GM23338 (cell line): Measurements from ENCODE around the gene BDH1. TPM values are rescaled to one million over a fixed set of nuclear protein-coding genes. Genes with fewer than 3 reads are reported as not detected.

Experiments used
- ATAC-seq: fragments of 200-7000 bp; cut with Tn5 transposase; 3 replicates; pipeline ENCODE4 v1.9.1; 2020
- DNase-seq: peaks from one replicate; pipeline ENCODE4 v3.0.0-alpha.2; 2015; ENCODE audit warnings: low spot score
- H2AFZ ChIP-seq: fragments of 200-600 bp; sonication (generic); 2 replicates; pipeline ENCODE4 v1.8.0; 2016; ENCODE audit warnings: antibody characterized with exemption, mild to moderate bottlenecking, moderate library complexity
- H3F3A ChIP-seq: fragments of 200-600 bp; sonication (generic); replicated peaks from 2 replicates; pipeline ENCODE4 v1.8.0; 2017; ENCODE audit warnings: antibody characterized with exemption, mixed run types, low read depth
- H3K27ac ChIP-seq: fragments of 200-600 bp; sonication (generic); 2 replicates; pipeline ENCODE4 v1.6.1; 2016; ENCODE audit warnings: low read depth
- H3K27me3 ChIP-seq: fragments of 200-600 bp; sonication (generic); 2 replicates; pipeline ENCODE4 v1.8.0; 2016; ENCODE audit warnings: mild to moderate bottlenecking, mixed run types, moderate library complexity; ENCODE audit not compliant: insufficient read depth
- H3K36me3 ChIP-seq: fragments of 200-600 bp; sonication (generic); 2 replicates; pipeline ENCODE4 v1.8.0; 2016; ENCODE audit warnings: mild to moderate bottlenecking; ENCODE audit not compliant: insufficient read depth
- H3K4me1 ChIP-seq: fragments of 200-600 bp; sonication (generic); 2 replicates; pipeline ENCODE4 v1.8.0; 2016; ENCODE audit warnings: mild to moderate bottlenecking, moderate library complexity; ENCODE audit not compliant: insufficient read depth
- H3K4me2 ChIP-seq: fragments of 200-600 bp; sonication (generic); 2 replicates; pipeline ENCODE4 v1.7.1; 2017; ENCODE audit warnings: mixed run types
- H3K4me3 ChIP-seq: fragments of 200-600 bp; sonication (generic); 2 replicates; pipeline ENCODE4 v1.6.1; 2016; ENCODE audit warnings: mixed run types
- H3K79me2 ChIP-seq: fragments of 200-600 bp; sonication (generic); replicated peaks from 2 replicates; pipeline ENCODE4 v1.8.0; 2017; ENCODE audit warnings: mild to moderate bottlenecking; ENCODE audit not compliant: insufficient read depth
- H3K9me2 ChIP-seq: fragments of 200-600 bp; sonication (generic); 2 replicates; pipeline ENCODE4 v1.8.0; 2017; ENCODE audit not compliant: insufficient read depth
- H4K20me1 ChIP-seq: fragments of 200-600 bp; sonication (generic); replicated peaks from 2 replicates; pipeline ENCODE4 v1.8.0; 2017; ENCODE audit warnings: mild to moderate bottlenecking; ENCODE audit not compliant: insufficient read depth
- H3K27ac Mint-ChIP-seq: 2 replicates; pipeline ENCODE4 v1.8.0; 2020; ENCODE audit warnings: inconsistent platforms, mild to moderate bottlenecking, moderate library complexity, mixed read lengths
- H3K27me3 Mint-ChIP-seq: 3 replicates; pipeline ENCODE4 v1.8.0; 2022; ENCODE audit warnings: low read depth, mild to moderate bottlenecking, moderate library complexity, mixed read lengths, inconsistent platforms; ENCODE audit not compliant: insufficient read depth, poor library complexity
- H3K36me3 Mint-ChIP-seq: 3 replicates; pipeline ENCODE4 v1.8.0; 2021; ENCODE audit warnings: low read depth, mild to moderate bottlenecking, inconsistent platforms, moderate library complexity, mixed read lengths
- H3K4me1 Mint-ChIP-seq: 3 replicates; pipeline ENCODE4 v1.8.0; 2020; ENCODE audit warnings: mild to moderate bottlenecking, inconsistent platforms, mixed read lengths
- H3K4me3 Mint-ChIP-seq: 3 replicates; pipeline ENCODE4 v1.8.0; 2021; ENCODE audit warnings: moderate library complexity, mild to moderate bottlenecking, inconsistent platforms, mixed read lengths
- H3K9me3 Mint-ChIP-seq: 3 replicates; pipeline ENCODE4 v1.8.0; 2020; ENCODE audit warnings: moderate library complexity, mild to moderate bottlenecking, inconsistent platforms, mixed read lengths
- CREB1 ChIP-seq: fragments of 250-450 bp; sonication (Bioruptor Pico); IDR thresholded peaks from 2 replicates; pipeline ENCODE4 v1.5.0; 2020; ENCODE audit warnings: low read depth, mild to moderate bottlenecking, moderate library complexity
- EZH2 ChIP-seq: fragments of 200-600 bp; sonication (generic); IDR thresholded peaks from one replicate; pipeline ENCODE4 v1.8.0; 2017; ENCODE audit warnings: antibody characterized with exemption, mild to moderate bottlenecking, low read depth; ENCODE audit not compliant: unreplicated experiment
- EZH2phosphoT487 ChIP-seq: fragments of 200-600 bp; sonication (generic); IDR thresholded peaks from one replicate; pipeline ENCODE4 v1.8.1; 2018; ENCODE audit warnings: antibody characterized with exemption; ENCODE audit not compliant: unreplicated experiment
- JUNB ChIP-seq: IDR thresholded peaks from one replicate; pipeline ENCODE4 v1.6.1; 2016; ENCODE audit warnings: antibody characterized with exemption; ENCODE audit not compliant: unreplicated experiment
- NANOG ChIP-seq: IDR thresholded peaks from 2 replicates; pipeline ENCODE4 v1.6.1; 2016; ENCODE audit warnings: antibody characterized with exemption, borderline replicate concordance
- POLR2AphosphoS5 ChIP-seq: IDR thresholded peaks from 2 replicates; pipeline ENCODE4 v1.6.1; 2016; ENCODE audit warnings: antibody characterized with exemption, low read depth
- STAT1 ChIP-seq: IDR thresholded peaks from one replicate; pipeline ENCODE4 v1.6.1; 2016; ENCODE audit warnings: antibody characterized with exemption; ENCODE audit not compliant: unreplicated experiment
- ZNF114 ChIP-seq: fragments of 250-450 bp; sonication (Bioruptor Pico); IDR thresholded peaks from 2 replicates; pipeline ENCODE4 v1.5.0; 2020; ENCODE audit warnings: mild to moderate bottlenecking, moderate library complexity
- polyA plus RNA-seq: library from polyadenylated mRNA; unstranded; fragments of >200 nt; fragmentation: Nextera tagmentation; extraction: Ambion mirVana; gene quantifications from 2 replicates; pipeline ENCODE4 v1.2.1, GENCODE V29; 2016
- total RNA-seq: library from RNA; depleted of rRNA; stranded (reverse); fragments of >200 nt; shearing (Covaris generic); gene quantifications from 2 replicates; pipeline ENCODE4 v1.2.3, GENCODE V29; 2014
- TF ChIP-seq, protein P1 (sequence below): IDR thresholded peaks from 2 replicates; pipeline ENCODE4 v1.6.1; 2016; ENCODE audit warnings: antibody characterized with exemption
- TF ChIP-seq, protein P2 (sequence below): IDR thresholded peaks from one replicate; pipeline ENCODE4 v1.6.1; 2018; ENCODE audit warnings: antibody characterized with exemption; ENCODE audit not compliant: unreplicated experiment

The BDH1 gene
- total and polyA plus RNA-seq, 2 experiments from 2014 or later, result 18.1 to 19.3 TPM

GRCh38 chr3:197462808-197463207 is 93.0 kb downstream of the BDH1 start:
- no peaks in the 10 kb centered on the region for H3K79me2 ChIP-seq
- H3K4me1 ChIP-seq, result peaks cover 19% of the 10 kb centered on the region
- H3K27ac ChIP-seq, result no peak overlapping the region
- no peak overlapping the region for H3K4me3 Mint-ChIP-seq
- no peaks in the 10 kb centered on the region for H3K36me3 ChIP-seq
- H3K27ac Mint-ChIP-seq, result no peak overlapping the region
- peaks cover 7% of the 10 kb centered on the region for H3K27me3 Mint-ChIP-seq
- no peaks in the 10 kb centered on the region for H3K9me3 Mint-ChIP-seq
- no peak for ATAC-seq
- H3K27me3 ChIP-seq, result no peaks in the 10 kb centered on the region
- H3K4me2 ChIP-seq, result no peak overlapping the region
- no peak for DNase-seq
- H3F3A ChIP-seq, result no peaks in the 10 kb centered on the region
- H3K36me3 Mint-ChIP-seq, result no peaks in the 10 kb centered on the region
- H3K4me3 ChIP-seq, result no peak overlapping the region
- TF ChIP-seq CREB1 (CRISPR knock-in tag) (no peak), POLR2AphosphoS5 (no peak), JUNB (no peak), EZH2phosphoT487 (no peak), STAT1 (no peak), ZNF114 (CRISPR knock-in tag) (no peak), EZH2 (no peak)
- TF ChIP-seq, protein P1, sequence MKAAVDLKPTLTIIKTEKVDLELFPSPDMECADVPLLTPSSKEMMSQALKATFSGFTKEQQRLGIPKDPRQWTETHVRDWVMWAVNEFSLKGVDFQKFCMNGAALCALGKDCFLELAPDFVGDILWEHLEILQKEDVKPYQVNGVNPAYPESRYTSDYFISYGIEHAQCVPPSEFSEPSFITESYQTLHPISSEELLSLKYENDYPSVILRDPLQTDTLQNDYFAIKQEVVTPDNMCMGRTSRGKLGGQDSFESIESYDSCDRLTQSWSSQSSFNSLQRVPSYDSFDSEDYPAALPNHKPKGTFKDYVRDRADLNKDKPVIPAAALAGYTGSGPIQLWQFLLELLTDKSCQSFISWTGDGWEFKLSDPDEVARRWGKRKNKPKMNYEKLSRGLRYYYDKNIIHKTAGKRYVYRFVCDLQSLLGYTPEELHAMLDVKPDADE, result no peak
- TF ChIP-seq, protein P2, sequence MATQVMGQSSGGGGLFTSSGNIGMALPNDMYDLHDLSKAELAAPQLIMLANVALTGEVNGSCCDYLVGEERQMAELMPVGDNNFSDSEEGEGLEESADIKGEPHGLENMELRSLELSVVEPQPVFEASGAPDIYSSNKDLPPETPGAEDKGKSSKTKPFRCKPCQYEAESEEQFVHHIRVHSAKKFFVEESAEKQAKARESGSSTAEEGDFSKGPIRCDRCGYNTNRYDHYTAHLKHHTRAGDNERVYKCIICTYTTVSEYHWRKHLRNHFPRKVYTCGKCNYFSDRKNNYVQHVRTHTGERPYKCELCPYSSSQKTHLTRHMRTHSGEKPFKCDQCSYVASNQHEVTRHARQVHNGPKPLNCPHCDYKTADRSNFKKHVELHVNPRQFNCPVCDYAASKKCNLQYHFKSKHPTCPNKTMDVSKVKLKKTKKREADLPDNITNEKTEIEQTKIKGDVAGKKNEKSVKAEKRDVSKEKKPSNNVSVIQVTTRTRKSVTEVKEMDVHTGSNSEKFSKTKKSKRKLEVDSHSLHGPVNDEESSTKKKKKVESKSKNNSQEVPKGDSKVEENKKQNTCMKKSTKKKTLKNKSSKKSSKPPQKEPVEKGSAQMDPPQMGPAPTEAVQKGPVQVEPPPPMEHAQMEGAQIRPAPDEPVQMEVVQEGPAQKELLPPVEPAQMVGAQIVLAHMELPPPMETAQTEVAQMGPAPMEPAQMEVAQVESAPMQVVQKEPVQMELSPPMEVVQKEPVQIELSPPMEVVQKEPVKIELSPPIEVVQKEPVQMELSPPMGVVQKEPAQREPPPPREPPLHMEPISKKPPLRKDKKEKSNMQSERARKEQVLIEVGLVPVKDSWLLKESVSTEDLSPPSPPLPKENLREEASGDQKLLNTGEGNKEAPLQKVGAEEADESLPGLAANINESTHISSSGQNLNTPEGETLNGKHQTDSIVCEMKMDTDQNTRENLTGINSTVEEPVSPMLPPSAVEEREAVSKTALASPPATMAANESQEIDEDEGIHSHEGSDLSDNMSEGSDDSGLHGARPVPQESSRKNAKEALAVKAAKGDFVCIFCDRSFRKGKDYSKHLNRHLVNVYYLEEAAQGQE, result no peak
- peaks cover 28% of the 10 kb centered on the region for H3K4me1 Mint-ChIP-seq
- no peaks in the 10 kb centered on the region for H3K9me2 ChIP-seq
- H4K20me1 ChIP-seq, result no peaks in the 10 kb centered on the region
- no peak overlapping the region for H2AFZ ChIP-seq

GRCh38 chr3:197460639-197461038 is 95.1 kb downstream of the BDH1 start:
- Mint-ChIP-seq H3K27ac (no peak overlapping the region), H3K36me3 (no peaks in the 10 kb centered on the region; the same call in 2 of the 3 replicates), H3K4me1 (peaks cover 20% of the 10 kb centered on the region), H3K27me3 (peaks cover 9% of the 10 kb centered on the region), H3K9me3 (no peaks in the 10 kb centered on the region), H3K4me3 (no peak overlapping the region)
- Histone ChIP-seq H3K27ac (no peak overlapping the region), H3K36me3 (no peaks in the 10 kb centered on the region), H3K4me1 (peaks cover 12% of the 10 kb centered on the region), H3K27me3 (peaks cover 3% of the 10 kb centered on the region; the same call in 1 of the 2 replicates), H3K79me2 (no peaks in the 10 kb centered on the region), H3K9me2 (no peaks in the 10 kb centered on the region), H2AFZ (no peak overlapping the region), H3K4me3 (no peak overlapping the region), H4K20me1 (no peaks in the 10 kb centered on the region), H3F3A (0 out of 2 replicates have a peak, but pooled peaks cover 2% of the 10 kb centered on the region), H3K4me2 (no peak overlapping the region)
- DNase-seq, result no peak
- ATAC-seq, result no peak
- TF ChIP-seq, protein P2, result no peak
- TF ChIP-seq JUNB (no peak), ZNF114 (CRISPR knock-in tag) (no peak), NANOG (no peak), EZH2phosphoT487 (no peak)
